Dermis lymphatic vessel endothelial cell (primary cell): Measurements from ENCODE around the gene MT3. TPM values are rescaled to one million over a fixed set of nuclear protein-coding genes. Genes with fewer than 3 reads are reported as not detected.

Experiments used
- total RNA-seq: library from RNA; depleted of rRNA; stranded (reverse); fragments of >200 nt; gene quantifications from 2 replicates; pipeline ENCODE4 v1.2.1, GENCODE V29; 2014

The MT3 gene
- total RNA-seq = not detected in 2 replicates

DNA sequence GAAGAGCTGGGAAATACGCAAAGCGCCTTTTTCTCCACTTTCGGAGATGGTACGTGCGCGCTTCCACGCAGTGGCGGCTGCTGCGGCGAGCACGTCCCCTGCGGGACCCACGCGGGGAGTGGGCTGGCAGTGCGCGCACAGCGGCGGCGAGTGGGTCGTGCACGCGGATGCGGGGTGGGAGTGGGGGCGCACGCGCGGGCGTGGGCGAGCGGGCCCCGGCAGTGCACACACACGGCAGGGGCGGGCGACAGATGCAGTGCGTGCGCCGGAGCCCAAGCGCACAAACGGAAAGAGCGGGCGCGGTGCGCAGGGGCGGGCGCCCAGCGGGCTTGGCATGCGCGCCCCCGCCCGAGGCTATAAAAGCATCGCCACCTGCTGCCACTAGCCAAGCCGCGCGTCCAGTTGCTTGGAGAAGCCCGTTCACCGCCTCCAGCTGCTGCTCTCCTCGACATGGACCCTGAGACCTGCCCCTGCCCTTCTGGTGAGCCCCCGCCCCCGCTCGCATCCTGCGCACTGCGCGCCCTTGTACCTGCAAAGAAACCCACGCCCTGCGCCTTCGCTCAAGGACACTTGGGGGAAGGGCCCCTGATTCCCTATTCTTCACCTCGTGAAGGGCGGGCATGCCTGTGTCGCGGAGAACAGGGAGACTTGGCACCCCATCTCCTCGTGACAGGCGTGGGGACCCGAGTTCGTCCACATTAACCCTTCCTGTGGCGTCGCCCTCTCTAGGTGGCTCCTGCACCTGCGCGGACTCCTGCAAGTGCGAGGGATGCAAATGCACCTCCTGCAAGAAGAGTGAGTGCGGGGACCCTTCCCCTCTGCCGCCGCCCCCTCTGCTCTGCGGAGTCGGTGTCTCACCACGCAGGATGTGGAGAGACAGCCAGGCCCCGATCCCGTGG lies at the start of gene MT3:
MT3 (plus strand) TSS at position 388 of the 899 bp plus-strand sequence; CDS start at position 451, 63 bp downstream.

DNA sequence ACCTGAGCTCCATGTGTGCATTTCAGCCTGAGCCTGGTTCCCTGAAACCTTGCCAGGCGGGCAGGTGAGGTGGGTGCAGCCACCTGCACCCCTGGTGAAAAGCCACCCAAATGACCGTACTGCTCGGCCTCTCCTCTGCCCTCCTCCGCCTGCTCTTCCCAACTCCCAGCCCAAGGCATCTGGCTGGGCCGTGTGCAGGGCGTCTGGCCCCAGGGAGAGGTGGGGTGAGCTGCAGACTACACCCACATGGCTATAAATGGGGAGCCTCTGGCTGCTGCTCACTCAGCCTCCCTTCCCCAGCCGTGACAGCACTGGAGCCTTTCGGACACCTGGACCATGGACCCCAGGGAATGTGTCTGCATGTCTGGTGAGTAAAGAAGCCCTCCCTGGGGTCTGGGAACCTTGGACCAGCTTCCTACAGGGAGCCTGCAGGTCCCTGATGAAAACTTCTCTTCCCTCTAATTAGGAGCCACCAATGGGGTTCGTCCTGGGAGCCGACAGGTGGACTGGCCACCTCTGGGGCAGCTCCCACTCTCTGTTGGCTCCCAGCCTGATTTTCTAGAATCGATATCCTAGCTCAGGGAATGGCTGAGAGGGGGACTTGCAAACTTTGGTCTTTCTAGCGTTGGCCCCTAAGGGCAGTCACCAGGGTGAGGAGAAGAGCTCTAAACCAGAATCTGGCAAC lies 24.4 kb upstream of the MT3 start, which contains the start of gene MT4:
MT4 (plus strand) TSS at position 281 of the 685 bp plus-strand sequence; CDS start at position 337, 56 bp downstream.

DNA sequence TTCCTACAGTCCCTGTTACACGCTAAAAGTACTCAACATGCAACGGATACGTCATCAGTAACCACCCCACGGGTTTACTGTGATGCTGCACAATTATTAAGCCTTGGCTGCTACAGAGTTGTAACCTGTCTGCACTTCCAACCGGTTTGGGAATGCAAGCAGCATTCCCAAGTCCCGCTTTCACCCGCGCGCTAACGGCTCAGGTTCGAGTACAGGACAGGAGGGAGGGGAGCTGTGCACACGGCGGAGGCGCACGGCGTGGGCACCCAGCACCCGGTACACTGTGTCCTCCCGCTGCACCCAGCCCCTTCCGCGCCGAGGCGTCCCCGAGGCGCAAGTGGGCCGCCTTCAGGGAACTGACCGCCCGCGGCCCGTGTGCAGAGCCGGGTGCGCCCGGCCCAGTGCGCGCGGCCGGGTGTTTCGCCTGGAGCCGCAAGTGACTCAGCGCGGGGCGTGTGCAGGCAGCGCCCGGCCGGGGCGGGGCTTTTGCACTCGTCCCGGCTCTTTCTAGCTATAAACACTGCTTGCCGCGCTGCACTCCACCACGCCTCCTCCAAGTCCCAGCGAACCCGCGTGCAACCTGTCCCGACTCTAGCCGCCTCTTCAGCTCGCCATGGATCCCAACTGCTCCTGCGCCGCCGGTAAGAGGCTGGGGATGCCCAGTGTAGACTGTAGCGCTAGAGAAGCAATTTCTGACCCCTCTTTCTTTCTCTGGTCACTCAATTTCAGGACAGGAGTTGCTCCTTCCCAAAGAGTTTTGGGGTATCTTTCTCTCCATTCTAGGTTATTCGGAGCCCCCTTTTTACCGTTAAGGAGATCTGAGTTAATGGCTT lies 18.9 kb downstream of the MT3 start, which contains the start of gene MT2A:
MT2A (plus strand) TSS at position 542 of the 833 bp plus-strand sequence; CDS start at position 614, 72 bp downstream.

DNA sequence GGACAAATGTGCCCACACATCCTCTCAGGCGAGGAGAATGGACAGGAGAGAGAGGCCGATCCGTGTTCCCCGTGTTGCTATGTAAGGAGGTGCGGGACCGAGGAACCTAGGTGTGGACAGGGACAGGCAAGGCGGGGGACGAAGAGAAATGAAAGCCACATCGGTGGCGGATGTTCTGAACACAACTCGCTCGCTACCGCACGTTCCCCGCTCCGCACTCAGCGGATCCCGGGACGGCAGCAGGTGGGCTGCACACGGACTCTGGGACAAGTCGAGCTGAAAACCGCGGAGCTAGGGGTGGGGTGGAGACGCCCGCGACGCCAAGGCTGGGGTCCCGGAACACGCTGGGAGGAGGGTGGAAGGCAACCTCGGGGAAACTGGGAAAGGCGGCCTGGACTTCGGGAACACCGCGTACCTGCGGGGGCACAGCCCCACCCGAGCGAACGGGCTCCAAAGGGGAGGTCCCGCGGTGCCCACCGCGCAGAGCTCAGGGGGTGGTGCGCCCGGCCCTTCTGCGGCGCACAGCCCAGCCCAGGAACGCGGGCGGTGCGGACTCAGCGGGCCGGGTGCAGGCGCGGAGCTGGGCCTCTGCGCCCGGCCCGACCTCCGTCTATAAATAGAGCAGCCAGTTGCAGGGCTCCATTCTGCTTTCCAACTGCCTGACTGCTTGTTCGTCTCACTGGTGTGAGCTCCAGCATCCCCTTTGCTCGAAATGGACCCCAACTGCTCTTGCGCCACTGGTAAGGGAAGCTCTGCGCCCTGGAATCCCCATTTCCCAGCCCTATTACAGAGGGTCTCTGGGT lies 36.0 kb downstream of the MT3 start, which contains the start of gene MT1E:
MT1E (plus strand) TSS at position 642 of the 803 bp plus-strand sequence; CDS start at position 713, 71 bp downstream.

GRCh38 chr16:56632156-56632847 lies 43.0 kb downstream of the MT3 start, which contains the start of gene MT1M:
TSS of gene MT1M (plus strand) at chr16:56632659. CDS start at chr16:56632732, 73 bp downstream.

DNA sequence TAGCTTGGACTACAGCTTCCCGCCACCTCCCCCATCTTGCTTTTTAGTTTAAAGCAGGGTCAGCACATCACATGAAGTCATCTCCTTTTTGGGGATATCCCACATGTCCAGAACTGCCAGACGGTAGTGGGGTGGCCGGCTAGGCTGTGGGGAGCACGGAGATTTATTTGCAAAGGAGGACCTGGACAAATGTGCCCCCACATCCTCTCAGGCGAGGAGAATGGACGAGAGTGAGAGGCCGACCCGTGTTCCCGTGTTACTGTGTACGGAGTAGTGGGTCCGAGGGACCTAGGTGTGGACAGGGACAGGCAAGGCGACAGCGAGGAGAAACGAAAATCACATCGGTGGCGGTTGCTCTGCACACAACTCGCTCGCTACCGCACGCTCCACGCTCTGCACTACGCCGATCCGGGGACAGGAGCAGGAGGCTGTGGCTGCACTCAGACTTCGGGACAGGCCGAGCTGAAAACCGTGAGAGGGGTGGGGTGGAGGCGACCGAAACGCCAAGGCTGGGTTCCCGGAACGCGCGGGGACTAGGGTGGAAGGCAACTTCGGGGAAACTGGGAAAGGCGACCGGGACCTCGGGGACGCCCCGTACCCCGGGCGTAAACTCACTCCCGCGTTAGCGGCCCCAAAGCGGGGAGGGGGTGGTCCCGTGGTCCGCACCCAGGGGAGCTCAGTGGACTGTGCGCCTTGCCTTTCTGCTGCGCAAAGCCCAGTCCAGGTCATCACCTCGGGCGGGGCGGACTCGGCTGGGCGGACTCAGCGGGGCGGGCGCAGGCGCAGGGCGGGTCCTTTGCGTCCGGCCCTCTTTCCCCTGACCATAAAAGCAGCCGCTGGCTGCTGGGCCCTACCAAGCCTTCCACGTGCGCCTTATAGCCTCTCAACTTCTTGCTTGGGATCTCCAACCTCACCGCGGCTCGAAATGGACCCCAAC lies 48.8 kb downstream of the MT3 start, which contains the start of gene MT1A:
MT1A (plus strand) TSS at position 853 of the 937 bp plus-strand sequence; CDS start at position 926, 73 bp downstream.

Other genes with a start within 250 kb of the MT3 start
- gene AMFR, start 164.0 kb upstream of the MT3 start, total RNA-seq = 283 and 317 TPM in 2 replicates
- gene NUDT21, start 138.2 kb upstream of the MT3 start, total RNA-seq = 82.9 and 91.3 TPM in 2 replicates
- gene OGFOD1, start 138.0 kb upstream of the MT3 start, total RNA-seq = 42.3 and 73.3 TPM in 2 replicates
- gene BBS2, start 69.5 kb upstream of the MT3 start, total RNA-seq = 45.8 and 55.3 TPM in 2 replicates
- not detected in 2 replicates for gene MT4, start 24.5 kb upstream of the MT3 start, total RNA-seq
- 8.3 and 11.2 TPM in 2 replicates for gene MT2A, start 19.1 kb downstream of the MT3 start, total RNA-seq
- 10.4 and 25.5 TPM in 2 replicates for gene MT1E, start 36.3 kb downstream of the MT3 start, total RNA-seq
- 0.43 and 0.54 TPM in 2 replicates for gene MT1M, start 43.1 kb downstream of the MT3 start, total RNA-seq
- 0.43 TPM in 1 of 2 replicates, not detected in the other for gene MT1A, start 49.1 kb downstream of the MT3 start, total RNA-seq
- not detected in 2 replicates for gene MT1B, start 62.4 kb downstream of the MT3 start, total RNA-seq
- 0.22 and 0.34 TPM in 2 replicates for gene MT1F, start 68.4 kb downstream of the MT3 start, total RNA-seq
- gene MT1G, start 78.5 kb downstream of the MT3 start, total RNA-seq = 0.22 TPM in 1 of 2 replicates, not detected in the other
- gene MT1H, start 80.3 kb downstream of the MT3 start, total RNA-seq = not detected in 2 replicates
- 8.6 and 8.7 TPM in 2 replicates for gene MT1X, start 92.9 kb downstream of the MT3 start, total RNA-seq
- gene NUP93, start 140.6 kb downstream of the MT3 start, total RNA-seq = 51.4 and 58.7 TPM in 2 replicates